GM18907 (cell line): ENCODE results near the gene GPAT3.

Experiments used
- ATAC-seq: cut with Tn5 transposase; IDR thresholded peaks from one replicate; pipeline ENCODE4 v1.9.1; 2021; ENCODE audit warnings: mild to moderate bottlenecking, moderate library complexity; ENCODE audit not compliant: unreplicated experiment

GPAT3 gene

GRCh38 chr4:83639849-83640493, 104.1 kb downstream of the GPAT3 start:
- ATAC-seq = no peak

GRCh38 chr4:83643036-83643435, 107.1 kb downstream of the GPAT3 start:
- ATAC-seq = no peak

- ATAC-seq = peak; percentile 77
These were observed 109.1 kb downstream of the GPAT3 start for GRCh38 chr4:83644677-83645659.

- ATAC-seq = no peak
These were observed 110.8 kb downstream of the GPAT3 start for GRCh38 chr4:83646538-83647239.

- no peak for ATAC-seq
These were observed 115.9 kb downstream of the GPAT3 start for GRCh38 chr4:83651846-83652245.
